ENCODE measurements around the gene CERS2. TPM values are rescaled to one million over a fixed set of nuclear protein-coding genes. Genes with fewer than 3 reads are reported as not detected.
"Not testable (repeated sequence)": the region's sequence is repeated elsewhere in the genome, so short reads cannot be mapped to it uniquely, and the experiment has no call there.

CERS2 gene
- total and polyA plus RNA-seq, 10 of the 15 experiments (the other 5 are each of a cell fraction or from before 2014, with no cell fraction given) = 9.2 to 87.9 (median 50.8) TPM

DNA sequence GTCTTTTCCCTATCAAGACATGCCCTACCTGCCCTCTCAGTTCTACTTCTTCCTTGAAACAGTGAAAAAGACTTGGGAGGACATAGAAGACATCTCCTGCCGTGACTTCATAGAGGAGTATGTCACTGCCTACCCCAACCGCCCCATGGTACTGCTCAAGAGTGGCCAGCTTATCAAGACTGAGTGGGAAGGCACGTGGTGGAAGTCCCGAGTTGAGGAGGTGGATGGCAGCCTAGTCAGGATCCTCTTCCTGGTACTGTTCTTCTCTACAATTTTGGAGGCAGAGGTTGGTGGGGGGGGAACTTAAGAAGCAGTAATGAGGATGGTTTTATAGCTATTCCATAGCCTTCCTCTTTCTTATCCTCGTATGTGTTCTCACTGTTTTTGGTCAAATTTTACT is 29.8 kb downstream of the CERS2 start:
- ChIA-PET RAD21 (ENCODE audit: unreplicated experiment) (no interaction called here), CTCF (no interaction called here), POLR2A (no interaction called here), SMC1A (ENCODE audit: uncharacterized antibody, unreplicated experiment) (no interaction called here)
- WGBS (ENCODE audit: insufficient coverage, insufficient replicate concordance, low lambda C conversion rate, missing lambda C conversion rate) = 69% methylated on average over 5 of the region's 5 CpGs
- no peak overlapping the region for H3K4me3 ChIP-seq
- ATAC-seq (no peak), FAIRE-seq (no peak), DNase-seq (ENCODE audit: low read depth, low spot score) (no peak)
- H3K27me3 ChIP-seq (replicated peaks in 1 of 2; ENCODE audit: control insufficient read depth in 2 of 2, insufficient read depth in 2 of 2, low read length in 1 of 2) = no peaks in the 10 kb centered on the region
- no peaks in the 10 kb centered on the region for H3K4me1 ChIP-seq (ENCODE audit: control insufficient read depth, insufficient read depth, low read length)
- peaks cover 12 to 35% of the 10 kb centered on the region in 2 experiments for H3K36me3 ChIP-seq (ENCODE audit: control insufficient read depth in 2 of 2, insufficient read depth in 2 of 2, low read length in 1 of 2)
- intact Hi-C loops (cut with micrococcal nuclease; ENCODE audit: unreplicated experiment) = no loop called here
- H3K9ac ChIP-seq (ENCODE audit: control insufficient read depth, insufficient read depth, low read length) = no peak overlapping the region
- H2AFZ ChIP-seq (ENCODE audit: control insufficient read depth, low read depth, low read length) = no peak overlapping the region
- H3K9me3 ChIP-seq (replicated peaks; ENCODE audit: control insufficient read depth, insufficient read depth, low read length) = no peaks in the 10 kb centered on the region
- H3K27ac ChIP-seq (ENCODE audit: control insufficient read depth, insufficient read depth) = no peak overlapping the region
- H3K79me2 ChIP-seq (ENCODE audit: control insufficient read depth, insufficient read depth, low read length) = no peaks in the 10 kb centered on the region
- no TSS peak for BruUV-seq (replicated peaks)
- no peak overlapping the region for H3K4me2 ChIP-seq (ENCODE audit: control insufficient read depth, insufficient read depth)
- no peaks in the 10 kb centered on the region for H4K20me1 ChIP-seq (ENCODE audit: control insufficient read depth, insufficient read depth)
- TF ChIP-seq MLLT1 (IDR thresholded peaks at IDR 0.05) (no peak), ETV6 (conservative IDR thresholded peaks at IDR 0.05 in 1 of 2, IDR thresholded peaks at IDR 0.05 in 1 of 2; ENCODE audit: borderline replicate concordance in 1 of 2, low read depth in 1 of 2) (no peak), MYB (IDR thresholded peaks at IDR 0.05; ENCODE audit: borderline replicate concordance, low read depth, low read length) (no peak), MEF2A (IDR thresholded peaks at IDR 0.05; ENCODE audit: insufficient read depth, low read depth, low read length) (no peak)
- in situ Hi-C loops (cut with MboI) = no loop called here

DNA sequence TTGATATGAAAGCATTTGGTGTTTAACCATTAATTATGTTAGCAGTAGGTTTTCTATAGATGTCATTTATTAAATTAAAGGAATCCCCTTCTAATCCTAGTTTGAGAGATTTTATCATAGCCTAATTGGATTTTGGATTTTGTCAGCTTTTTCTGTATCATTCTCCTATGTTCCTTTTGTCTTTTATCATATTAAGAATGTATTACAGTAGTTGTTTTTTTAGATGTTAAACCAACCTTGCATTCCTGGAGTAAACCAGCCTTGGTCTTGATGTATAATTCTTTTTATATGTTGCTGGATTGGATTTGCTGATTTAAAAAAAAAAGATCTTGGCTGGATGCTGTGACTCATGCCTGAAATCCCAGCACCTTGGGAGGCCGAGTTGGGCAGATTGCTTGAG is 42.9 kb downstream of the CERS2 start:
- 100% methylated on average over 1 of the region's 1 CpG for WGBS (ENCODE audit: insufficient coverage, insufficient replicate concordance, low lambda C conversion rate, missing lambda C conversion rate)
- BruUV-seq (replicated peaks) = no TSS peak
- FAIRE-seq = no peak
- peaks cover 4% of the 10 kb centered on the region for H3K4me1 ChIP-seq (ENCODE audit: control insufficient read depth, insufficient read depth, low read length)
- peaks cover 4 to 29% of the 10 kb centered on the region in 2 experiments for H3K36me3 ChIP-seq (ENCODE audit: control insufficient read depth in 2 of 2, insufficient read depth in 2 of 2, low read length in 1 of 2)
- peaks cover 10% of the 10 kb centered on the region for H3K79me2 ChIP-seq (ENCODE audit: control insufficient read depth, insufficient read depth, low read length)
- H3K27me3 ChIP-seq (replicated peaks in 1 of 2; ENCODE audit: control insufficient read depth in 2 of 2, insufficient read depth in 2 of 2, low read length in 1 of 2) = no peaks in the 10 kb centered on the region
- no peak overlapping the region for H3K27ac ChIP-seq (ENCODE audit: control insufficient read depth, insufficient read depth)
- no peak overlapping the region for H3K4me3 ChIP-seq
- no peak overlapping the region for H2AFZ ChIP-seq (ENCODE audit: control insufficient read depth, low read depth, low read length)
- in situ Hi-C loops (cut with MboI) (no loop called here), intact Hi-C loops (cut with micrococcal nuclease; ENCODE audit: unreplicated experiment) (no loop called here)
- peaks cover 5% of the 10 kb centered on the region for H3K9me3 ChIP-seq (replicated peaks; ENCODE audit: control insufficient read depth, insufficient read depth, low read length)
- no peak overlapping the region for H3K4me2 ChIP-seq (ENCODE audit: control insufficient read depth, insufficient read depth)
- CTCF ChIA-PET = interaction anchor here (1.7 kb wide), 1 partner anchor 9 kb away, joined by 9 read pairs; no protein-coding TSS in a partner anchor
- H4K20me1 ChIP-seq (ENCODE audit: control insufficient read depth, insufficient read depth) = no peaks in the 10 kb centered on the region
- ATAC-seq = no peak
- SMC1A ChIA-PET (ENCODE audit: uncharacterized antibody, unreplicated experiment) = interaction anchor here (1.9 kb wide), 1 partner anchor 9 kb away, joined by 7 read pairs; no protein-coding TSS in a partner anchor
- RAD21 ChIA-PET (ENCODE audit: unreplicated experiment) = no interaction called here
- TF ChIP-seq CBX5 (IDR thresholded peaks at IDR 0.05; ENCODE audit: low read depth) = peak; percentile 39; the same call in 1 of the 2 replicates
- TF ChIP-seq, protein P1, sequence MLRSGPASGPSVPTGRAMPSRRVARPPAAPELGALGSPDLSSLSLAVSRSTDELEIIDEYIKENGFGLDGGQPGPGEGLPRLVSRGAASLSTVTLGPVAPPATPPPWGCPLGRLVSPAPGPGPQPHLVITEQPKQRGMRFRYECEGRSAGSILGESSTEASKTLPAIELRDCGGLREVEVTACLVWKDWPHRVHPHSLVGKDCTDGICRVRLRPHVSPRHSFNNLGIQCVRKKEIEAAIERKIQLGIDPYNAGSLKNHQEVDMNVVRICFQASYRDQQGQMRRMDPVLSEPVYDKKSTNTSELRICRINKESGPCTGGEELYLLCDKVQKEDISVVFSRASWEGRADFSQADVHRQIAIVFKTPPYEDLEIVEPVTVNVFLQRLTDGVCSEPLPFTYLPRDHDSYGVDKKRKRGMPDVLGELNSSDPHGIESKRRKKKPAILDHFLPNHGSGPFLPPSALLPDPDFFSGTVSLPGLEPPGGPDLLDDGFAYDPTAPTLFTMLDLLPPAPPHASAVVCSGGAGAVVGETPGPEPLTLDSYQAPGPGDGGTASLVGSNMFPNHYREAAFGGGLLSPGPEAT (IDR thresholded peaks at IDR 0.05; ENCODE audit: low read depth) = no peak
- no peak overlapping the region for H3K9ac ChIP-seq (ENCODE audit: control insufficient read depth, insufficient read depth, low read length)
- POLR2A ChIA-PET = interaction anchor here (0.6 to 0.7 kb wide), 2 partner anchors 8 to 446 kb away, joined by 3 to 6 read pairs; no protein-coding TSS in a partner anchor
- no peak for DNase-seq (ENCODE audit: low read depth, low spot score)

GRCh38 chr1:150928775-150929174 is 45.9 kb downstream of the CERS2 start:
- H3K27ac ChIP-seq (ENCODE audit: control insufficient read depth, insufficient read depth); CTCF ChIA-PET; FAIRE-seq; H3K27me3 ChIP-seq (replicated peaks in 1 of 2; ENCODE audit: control insufficient read depth in 2 of 2, insufficient read depth in 2 of 2, low read length in 1 of 2); SMC1A ChIA-PET (ENCODE audit: uncharacterized antibody, unreplicated experiment); H3K9me3 ChIP-seq (replicated peaks; ENCODE audit: control insufficient read depth, insufficient read depth, low read length); H3K4me1 ChIP-seq (ENCODE audit: control insufficient read depth, insufficient read depth, low read length); H2AFZ ChIP-seq (ENCODE audit: control insufficient read depth, low read depth, low read length); H3K4me2 ChIP-seq (ENCODE audit: control insufficient read depth, insufficient read depth); BruUV-seq (replicated peaks); in situ Hi-C loops (cut with MboI); H3K9ac ChIP-seq (ENCODE audit: control insufficient read depth, insufficient read depth, low read length); H3K4me3 ChIP-seq; DNase-seq (ENCODE audit: low read depth, low spot score); H4K20me1 ChIP-seq (ENCODE audit: control insufficient read depth, insufficient read depth); ATAC-seq; RAD21 ChIA-PET (ENCODE audit: unreplicated experiment): not testable (repeated sequence)
- POLR2A ChIA-PET = interaction anchor here (0.6 kb wide), 1 partner anchor 29 kb away, joined by 8 read pairs; no protein-coding TSS in a partner anchor
- Histone ChIP-seq H3K79me2 (ENCODE audit: control insufficient read depth, insufficient read depth, low read length) (peaks cover 16% of the 10 kb centered on the region), H3K36me3 (ENCODE audit: control insufficient read depth in 2 of 2, insufficient read depth in 2 of 2, low read length in 1 of 2) (peaks cover 4 to 20% of the 10 kb centered on the region in 2 experiments)
- WGBS (ENCODE audit: insufficient coverage, insufficient replicate concordance, low lambda C conversion rate, missing lambda C conversion rate) = 98% methylated on average over 5 of the region's 6 CpGs
- intact Hi-C loops (cut with micrococcal nuclease; ENCODE audit: unreplicated experiment) = loop anchor here (5.0 to 10.0 kb wide), 3 partner anchors 94 to 366 kb away; partner anchors contain the start of gene ENSA

Measured in GM12878 (cell line).